HG03442 (cell line): ENCODE data around the gene DENND1B.

Experiments
- ATAC-seq: cut with Tn5 transposase; IDR thresholded peaks from one replicate; pipeline ENCODE4 v1.9.1; 2021; ENCODE audit warnings: mild to moderate bottlenecking, moderate library complexity; ENCODE audit not compliant: unreplicated experiment

The DENND1B gene

DNA sequence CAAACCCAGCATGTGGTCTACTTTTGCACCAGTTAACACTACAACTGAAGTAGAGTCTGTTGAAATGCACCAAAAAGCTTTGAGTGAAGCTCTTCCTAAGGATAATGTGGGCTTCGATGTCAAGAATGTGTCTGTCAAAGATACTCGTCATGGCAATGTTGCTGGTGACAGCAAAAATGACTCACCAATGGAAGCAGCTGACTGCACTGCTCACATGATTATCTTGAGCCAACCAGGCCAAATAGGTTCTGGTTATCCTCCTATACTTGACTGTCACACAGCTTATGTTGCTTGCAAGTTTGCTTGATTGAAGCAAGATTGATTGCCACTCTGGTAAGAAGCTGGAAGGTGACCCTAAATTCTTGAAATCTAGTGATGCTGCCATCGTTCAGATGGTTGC lies 85.2 kb downstream of the DENND1B start:
- ATAC-seq: no peak

DNA sequence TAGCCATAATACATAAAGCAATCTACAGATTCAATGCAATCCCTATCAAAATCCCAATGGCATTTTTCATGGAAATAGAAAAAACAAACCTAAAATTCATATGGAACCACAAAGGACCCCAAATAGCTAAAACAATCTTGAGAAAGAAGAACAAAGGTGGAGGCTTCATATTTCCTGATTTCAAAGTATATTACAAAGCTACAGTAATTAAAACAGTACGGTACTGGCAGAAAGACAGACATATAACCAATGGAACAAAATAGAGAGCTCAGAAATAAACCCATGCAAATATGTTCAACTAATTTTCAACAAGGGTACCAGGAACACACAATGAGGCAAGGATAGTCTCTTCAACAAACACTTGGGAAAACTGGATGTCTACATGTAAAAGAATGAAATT lies 87.0 kb downstream of the DENND1B start:
- no peak for ATAC-seq

DNA sequence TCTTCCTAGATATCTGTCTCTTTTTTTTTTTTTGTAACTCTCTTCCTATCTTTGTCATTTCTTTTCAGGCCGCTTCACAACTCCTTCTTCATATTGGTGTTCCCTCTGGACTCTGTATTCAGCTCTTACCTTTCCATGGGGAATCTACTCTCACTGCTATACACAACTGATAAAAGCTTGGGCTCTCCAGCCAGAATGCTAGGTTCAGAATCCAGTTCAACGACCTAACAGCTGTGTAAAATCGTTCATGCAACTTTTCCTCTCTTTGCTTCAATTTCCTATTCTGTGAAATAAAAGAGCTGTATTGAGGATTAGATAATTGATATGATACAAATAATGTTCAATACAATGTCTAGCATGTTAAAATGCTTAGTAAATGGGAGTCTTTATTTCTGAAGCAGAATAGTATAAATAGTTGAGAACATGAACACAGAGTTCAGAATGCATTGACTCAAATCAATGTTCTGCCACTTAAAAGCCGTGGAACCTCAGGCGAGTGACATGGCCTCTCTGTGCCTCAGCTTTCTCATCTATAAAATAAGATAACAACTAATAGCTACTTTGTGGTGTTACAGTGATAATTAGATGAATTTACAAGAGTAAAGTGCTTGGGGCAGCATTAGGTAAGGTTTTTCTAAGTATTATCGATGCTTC lies 88.5 kb downstream of the DENND1B start:
- no peak for ATAC-seq

DNA sequence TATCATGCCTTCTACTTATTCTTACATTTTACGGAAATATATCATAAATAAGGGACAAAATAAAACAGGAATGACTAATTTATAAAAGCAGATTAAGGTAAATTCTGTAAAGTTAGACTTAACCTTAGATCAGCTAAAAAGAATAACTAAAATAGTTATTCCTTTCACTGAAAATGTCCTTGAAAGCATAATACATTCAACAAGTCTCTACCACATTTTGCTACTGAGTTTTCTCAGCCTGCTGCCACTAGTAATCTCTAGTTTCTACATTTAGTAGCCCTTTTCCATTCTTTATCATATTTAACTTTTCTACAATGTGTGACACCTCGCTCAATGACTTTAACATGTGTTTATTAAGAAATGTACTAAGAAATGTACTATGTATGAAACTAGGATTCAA lies 89.0 kb downstream of the DENND1B start:
- no peak for ATAC-seq

DNA sequence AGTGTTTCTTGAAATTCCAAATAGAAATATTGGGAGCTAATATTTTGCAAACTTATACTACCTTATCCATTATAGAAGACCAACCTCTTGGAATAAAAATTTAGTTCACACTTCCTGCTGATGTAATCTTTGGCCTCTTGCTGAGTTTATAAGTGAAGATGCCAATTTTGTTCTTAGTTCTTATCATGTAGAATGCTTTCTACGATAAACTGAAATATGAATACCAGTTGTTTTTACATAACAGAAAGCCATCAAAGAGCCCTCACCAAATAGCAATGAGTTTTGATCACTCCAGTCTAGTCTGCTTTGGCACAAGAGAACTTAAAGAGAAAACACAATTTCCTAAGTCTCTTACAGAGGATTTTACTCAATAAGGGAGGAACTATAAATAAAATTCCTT lies 89.5 kb downstream of the DENND1B start:
- ATAC-seq: no peak

DNA sequence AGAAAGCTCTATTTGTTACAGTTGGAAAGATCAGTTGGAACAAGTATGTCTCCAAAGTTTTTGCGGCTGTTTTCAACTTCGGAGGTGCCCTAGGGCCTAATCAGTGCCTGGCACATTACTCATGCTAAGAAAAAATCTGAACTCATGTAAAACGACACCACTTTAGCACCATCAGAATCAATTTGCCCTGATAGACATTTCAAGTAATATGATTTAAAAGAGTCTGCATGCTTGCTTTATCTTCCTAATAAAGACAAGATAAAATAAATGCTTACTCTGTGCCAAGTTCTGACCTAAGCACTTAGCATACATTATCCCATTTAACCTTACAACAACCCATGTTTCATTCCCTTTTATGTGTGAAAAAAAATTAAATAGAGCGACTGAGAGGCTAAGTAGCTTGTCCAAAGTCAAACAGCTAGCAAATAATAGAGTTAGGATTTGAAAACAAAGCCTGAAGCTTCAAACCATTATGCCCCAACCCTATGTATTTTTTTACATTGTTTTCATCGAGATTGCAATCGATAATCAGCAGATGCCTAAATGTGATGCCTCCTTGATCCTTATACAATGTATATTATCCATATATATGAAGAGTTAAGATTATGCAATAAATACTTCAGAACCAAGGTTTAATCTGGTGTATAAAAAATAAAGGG lies 91.3 kb downstream of the DENND1B start:
- ATAC-seq: no peak

DNA sequence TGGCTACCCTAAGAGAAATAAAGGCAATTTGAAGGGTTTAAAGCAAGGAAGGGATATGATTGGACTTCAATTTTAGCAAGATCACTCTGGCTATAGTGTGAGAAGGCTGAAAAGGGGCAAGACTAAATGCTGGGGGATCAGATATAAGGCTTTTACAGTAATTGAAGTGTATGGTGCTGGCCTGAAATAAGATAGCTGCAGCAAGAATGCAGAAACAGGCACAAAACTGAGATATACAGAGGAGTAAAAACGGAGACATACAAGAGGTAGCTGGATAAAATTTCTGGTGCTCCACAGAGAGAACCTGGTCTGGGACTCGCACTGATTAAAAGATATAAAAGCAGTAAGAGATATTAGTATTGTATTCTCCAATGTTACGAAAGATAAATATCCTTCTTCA lies 92.0 kb downstream of the DENND1B start:
- no peak for ATAC-seq

DNA sequence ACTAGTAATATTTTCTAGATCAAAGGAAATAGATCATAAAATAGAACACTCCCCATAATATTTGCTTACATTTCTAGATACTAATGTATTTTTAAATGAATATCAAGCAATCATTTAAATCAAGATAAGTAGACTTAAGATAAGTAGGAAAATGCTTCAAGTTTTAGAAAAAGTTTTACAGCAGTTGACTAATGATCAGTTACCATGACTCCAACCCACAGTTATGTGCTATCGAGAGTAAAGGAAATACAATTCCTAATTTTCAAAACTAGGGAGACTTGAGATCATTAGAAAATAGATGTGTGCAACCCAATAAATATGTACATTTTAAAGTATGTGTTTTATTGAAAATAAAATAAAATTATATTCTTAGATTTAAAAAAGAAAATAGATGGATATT lies 95.0 kb downstream of the DENND1B start:
- no peak for ATAC-seq

DNA sequence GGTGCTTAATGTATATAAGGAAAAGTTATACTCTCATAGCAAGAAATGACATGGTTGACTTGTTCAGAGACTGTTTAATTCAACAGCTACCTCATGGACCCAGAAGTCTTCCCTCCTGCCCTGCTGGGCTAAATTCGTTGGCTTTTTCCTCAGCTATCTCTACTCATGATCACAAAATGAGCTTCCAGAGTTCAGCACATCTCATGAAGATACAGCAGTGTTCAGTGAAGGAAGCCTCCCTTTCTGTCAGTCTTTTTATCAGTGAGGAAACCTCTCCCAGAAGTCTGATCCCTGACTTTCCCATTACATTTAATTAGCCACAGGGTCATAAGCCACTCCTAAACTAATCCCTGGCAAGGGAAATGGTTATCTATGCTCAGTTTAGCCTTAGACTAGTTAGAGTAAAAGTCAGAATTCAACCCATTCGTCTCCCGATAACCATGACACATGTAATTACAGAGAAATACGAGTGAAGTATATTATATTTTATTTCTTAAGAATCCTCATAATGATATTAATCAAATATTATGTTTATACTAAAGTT lies 97.5 kb downstream of the DENND1B start:
- no peak for ATAC-seq

DNA sequence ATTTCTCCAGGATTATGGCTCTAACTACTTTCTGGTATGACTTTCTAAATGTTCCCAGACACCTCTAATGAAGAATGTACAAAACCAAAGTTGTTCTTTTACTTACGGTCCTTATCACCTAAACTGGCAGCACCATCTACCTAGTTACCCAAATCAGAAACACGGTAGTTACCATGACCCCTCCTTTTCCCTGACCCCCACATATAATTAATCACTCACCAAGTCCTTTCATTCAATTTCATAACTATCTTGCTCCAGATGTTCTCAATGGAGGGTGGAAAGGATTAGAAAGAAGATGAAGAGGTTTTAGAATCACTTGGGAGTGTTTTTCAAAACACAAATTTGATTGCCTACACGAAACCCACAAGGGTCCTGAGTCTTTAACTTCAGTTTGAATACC lies 98.0 kb downstream of the DENND1B start:
- ATAC-seq: no peak

DNA sequence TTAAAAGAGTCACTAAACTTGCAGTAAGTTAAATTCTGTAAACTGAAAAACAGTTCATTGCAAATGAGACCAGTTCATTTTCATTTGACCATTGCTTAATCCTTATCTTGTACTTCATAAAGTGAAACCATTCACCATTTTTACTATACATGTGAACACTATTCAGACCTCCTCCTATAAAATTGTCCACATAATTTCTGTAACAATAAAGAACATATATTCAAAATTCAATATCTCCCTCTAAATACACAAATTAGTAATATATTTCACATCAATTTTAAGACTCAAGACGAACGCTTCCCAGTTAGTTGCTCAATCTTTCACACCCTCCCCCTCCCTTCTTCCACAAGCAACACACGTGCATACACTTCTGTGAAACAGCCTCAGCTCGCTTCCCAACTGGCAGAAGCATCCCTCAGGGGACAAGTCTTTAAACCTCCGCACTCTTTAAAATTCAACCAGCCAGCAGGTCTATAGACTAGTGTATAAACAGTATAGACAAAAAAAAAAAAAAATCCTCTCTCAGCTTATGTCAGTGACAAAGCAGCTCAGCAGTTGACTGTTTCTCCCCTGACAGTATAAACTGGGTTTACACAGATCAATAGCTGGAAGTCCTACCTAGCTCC lies 99.6 kb downstream of the DENND1B start:
- ATAC-seq: no peak

DNA sequence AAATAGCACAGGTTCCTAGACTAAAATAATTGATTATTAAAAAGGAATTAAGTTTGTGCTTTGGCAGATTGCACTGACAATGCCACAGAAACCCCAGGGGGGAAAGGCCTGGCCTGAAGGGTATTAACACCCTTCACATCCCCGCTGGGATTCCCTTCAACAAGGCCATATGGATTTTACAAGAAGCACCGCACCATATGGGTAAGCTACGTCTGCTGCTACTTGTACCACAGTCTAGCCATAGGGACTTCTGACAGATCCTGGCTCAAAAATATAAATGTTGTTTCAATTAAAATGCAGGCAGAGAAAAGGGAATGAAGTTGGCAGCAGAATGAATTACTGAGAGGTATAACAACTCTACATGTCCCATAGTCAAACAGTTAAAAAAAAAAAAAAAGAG lies 101.0 kb downstream of the DENND1B start:
- no peak for ATAC-seq

DNA sequence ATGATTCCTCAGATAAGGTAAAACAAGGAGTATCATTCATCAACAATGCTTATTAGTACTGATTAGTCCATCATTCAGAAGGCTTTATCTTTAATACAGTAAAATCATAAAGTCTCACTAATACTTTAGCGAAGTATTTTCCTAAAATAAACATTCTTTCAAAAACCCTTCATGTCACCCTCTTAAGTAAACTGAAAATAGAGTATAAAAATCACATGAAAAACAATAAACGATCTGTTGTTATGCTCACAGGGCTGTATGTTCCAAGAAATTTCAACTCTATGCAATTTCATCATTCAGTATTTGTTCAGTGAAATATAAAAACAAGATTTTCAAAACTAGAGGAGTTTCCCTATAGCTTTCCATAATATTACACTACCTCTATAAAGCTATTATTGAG lies 102.0 kb downstream of the DENND1B start:
- no peak for ATAC-seq

DNA sequence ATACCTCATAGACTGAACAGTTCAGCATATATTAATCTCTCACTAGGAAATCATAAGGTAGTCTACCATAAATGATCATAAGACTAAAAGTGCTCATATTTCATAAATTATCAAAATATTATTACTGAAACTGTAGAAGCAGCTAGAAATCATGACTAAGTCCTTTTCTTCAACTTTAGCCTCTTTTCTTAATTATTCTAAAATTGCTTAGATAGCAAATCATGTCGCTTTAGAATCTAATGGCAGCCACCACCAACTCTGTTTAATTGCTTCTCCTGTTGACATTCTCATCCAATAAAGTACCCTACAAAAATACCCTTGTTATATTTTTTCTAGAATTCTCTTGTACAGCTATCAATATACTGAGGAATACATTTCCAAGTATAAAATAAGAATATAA lies 102.9 kb downstream of the DENND1B start:
- no peak for ATAC-seq

DNA sequence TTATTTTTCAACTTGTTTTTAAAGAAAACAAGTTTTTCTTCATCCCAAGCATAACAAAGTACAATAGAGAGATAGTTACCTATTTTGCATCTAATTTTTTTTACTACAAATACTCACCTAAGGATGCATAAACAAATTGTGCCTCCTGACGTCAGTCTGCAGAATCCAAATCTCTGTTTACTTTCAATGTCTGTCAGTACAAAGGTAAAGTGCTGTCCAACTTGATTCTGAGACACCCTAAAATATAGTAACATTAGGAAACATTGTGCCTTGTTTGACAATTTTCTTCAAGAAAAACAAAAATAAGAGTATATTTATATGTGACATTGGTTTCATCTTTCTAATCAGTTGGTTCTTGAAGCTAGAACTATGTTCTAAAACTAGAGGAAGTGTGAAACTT lies 103.4 kb downstream of the DENND1B start:
- ATAC-seq: no peak

DNA sequence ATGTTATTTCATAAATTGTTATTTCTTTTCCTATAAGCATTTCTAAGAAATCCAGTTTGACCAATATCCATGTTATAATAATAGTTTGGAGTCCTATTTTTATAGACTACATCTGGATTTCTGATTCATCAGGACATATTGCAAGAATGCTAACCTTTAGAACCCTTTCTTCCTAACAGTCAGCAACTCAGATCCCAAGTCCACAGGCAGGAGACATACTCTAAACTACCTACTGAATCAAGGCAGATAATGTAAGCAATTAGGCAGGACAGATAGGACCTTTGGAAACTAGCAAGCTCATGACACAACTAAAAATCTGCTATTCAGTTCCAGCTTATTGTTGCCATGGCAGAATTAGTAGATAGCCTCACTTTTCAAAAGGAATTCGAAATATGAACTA lies 104.1 kb downstream of the DENND1B start:
- ATAC-seq: no peak

DNA sequence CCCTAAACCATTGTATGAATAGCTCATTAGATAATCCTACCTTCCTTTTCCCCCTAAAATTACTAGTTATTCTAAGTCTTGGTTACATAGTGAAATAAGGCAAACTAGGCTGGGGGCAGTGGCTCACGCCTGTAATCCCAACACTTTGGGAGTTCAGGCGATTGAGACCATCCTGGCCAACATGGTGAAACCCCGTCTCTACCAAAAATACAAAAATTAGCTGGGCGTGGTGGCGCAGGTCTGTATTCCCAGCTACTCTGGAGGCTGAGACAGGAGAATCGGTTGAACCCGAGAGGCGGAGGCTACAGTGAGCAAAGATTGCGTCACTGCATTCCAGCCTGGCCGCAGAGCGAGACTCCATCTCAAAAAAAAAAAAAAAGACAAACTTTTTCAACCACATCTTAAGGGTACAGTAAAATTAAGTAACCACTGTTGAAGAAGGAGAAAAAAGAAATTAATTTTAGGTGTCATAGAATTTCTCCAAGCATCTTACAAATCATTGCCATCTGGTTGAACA lies 108.5 kb downstream of the DENND1B start:
- no peak for ATAC-seq

DNA sequence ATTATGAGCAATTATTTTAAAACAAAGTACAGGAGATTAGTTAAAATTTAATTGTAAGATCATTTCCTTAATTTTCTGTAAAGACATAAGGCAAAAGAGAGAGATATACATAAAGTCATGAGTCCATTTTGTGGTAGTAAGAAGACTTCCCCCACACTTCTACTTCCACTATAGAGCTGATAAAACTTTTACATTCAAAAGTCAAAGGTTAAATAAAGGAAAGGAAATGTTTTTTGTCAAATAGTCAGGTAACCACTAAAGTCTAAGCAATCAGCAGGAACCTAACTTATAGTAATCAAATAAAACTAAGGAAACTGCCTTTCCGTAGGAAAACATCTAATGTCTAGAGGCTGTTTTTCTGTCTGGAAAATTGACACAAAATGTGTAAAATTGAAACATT lies 110.9 kb downstream of the DENND1B start:
- no peak for ATAC-seq

DNA sequence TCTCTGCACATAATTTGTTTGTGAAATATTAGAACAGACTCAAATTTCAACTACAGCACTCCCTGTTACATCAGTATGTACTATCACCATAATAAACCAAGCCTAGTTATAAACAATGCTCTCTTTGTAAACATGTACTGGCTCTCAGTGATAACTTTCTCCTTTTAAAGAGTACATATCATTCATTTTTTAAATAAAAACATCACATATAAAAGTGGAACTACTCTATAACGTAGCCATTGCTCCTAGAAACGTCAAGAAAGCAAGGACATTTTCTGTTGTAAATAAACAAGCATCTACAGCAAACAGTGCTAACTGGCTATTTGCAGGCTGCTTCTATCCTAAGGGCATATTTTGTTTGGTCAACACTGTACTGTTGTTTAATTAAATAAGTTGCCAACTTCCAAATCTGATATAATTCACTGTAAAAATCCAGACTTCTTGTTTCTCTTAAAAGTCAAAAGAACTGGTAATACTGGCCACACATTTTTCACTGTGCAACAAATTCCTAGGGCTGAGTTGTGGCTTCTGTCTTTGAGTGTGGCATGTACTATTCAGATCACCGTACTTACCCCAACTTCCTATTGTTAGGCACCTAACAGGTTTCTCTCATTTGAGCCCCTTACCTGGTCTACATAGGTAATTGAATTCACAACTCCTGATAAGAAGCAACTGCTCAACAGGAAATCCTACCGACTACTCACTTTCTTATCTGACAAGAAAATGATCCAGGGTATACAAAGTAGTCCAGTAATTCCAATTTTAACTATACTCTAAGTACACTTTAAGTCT lies 111.9 kb downstream of the DENND1B start:
- no peak for ATAC-seq

DNA sequence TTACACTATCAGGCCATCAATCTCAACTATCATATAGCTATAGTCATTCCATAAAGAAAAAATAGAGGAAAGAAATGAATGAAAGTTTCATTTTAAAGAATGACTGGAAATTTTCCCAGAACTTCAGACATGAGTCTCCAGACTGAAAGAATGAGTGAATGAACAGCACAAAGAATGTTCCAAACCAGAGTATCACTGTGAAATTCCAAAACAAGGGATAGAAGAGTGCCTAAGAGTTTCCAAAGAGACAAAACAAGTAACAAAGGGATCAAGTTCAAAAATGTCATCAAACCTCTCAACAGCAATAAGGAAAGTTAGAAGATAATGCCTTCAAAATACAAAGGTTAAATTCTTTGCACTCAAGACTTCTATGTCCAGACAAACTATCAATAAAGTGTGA lies 114.9 kb downstream of the DENND1B start:
- no peak for ATAC-seq

DNA sequence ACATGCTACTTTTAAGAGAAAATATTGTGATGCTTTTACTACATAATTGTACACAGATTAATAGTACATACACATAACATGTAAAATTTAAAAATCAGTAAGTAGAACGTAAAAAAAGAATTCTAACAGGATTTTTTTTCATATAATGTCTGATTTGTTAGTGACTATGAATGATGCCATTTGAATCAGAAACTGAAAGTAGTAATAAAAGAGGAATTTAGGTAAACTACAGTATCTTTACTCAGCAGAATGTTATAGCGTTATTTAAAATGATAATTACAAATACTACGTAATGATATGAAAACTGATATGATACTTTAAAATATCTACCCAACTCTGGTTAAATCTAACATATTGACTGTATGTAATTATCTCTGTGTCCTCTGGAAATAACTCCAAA lies 116.1 kb downstream of the DENND1B start:
- no peak for ATAC-seq
